Measurements from ENCODE around the gene ANKRD34A. TPM values are rescaled to one million over a fixed set of nuclear protein-coding genes. Genes with fewer than 3 reads are reported as not detected.

The ANKRD34A gene
- total RNA-seq, 3 donors from 2014 or later: 0.14 to 0.63 (median 0.41) TPM

DNA sequence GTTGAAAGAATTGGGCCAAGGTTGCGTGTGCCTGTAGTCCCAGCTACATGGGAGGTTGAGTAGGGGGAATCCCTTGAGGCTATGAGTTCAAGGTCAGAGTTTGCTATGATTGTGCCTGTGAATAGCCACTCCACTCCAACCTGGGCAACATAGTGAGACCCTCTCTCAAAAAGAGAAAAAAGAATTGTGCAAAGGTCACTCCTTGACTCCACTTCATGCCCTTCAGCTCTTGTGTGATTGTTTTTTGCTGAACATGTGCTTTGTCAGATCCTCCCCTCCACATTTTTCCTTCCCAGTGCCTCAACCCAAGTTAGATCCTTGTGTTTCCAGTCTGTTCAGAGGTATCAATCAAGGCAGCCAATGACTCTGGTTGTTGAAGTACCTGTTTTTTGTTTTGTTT is 23.6 kb upstream of the ANKRD34A start:
- DNase-seq (no peak), ATAC-seq (no peak)
- Histone ChIP-seq H3K9me3 (no peaks in the 10 kb centered on the region), H3K4me1 (ENCODE audit: low read depth) (peaks cover 38% of the 10 kb centered on the region), H3K36me3 (ENCODE audit: low read depth) (no peaks in the 10 kb centered on the region), H3K4me3 (no peak overlapping the region)
- intact Hi-C loops (cut with DNase I, micrococcal nuclease): no loop called here
- TF ChIP-seq, protein P1, sequence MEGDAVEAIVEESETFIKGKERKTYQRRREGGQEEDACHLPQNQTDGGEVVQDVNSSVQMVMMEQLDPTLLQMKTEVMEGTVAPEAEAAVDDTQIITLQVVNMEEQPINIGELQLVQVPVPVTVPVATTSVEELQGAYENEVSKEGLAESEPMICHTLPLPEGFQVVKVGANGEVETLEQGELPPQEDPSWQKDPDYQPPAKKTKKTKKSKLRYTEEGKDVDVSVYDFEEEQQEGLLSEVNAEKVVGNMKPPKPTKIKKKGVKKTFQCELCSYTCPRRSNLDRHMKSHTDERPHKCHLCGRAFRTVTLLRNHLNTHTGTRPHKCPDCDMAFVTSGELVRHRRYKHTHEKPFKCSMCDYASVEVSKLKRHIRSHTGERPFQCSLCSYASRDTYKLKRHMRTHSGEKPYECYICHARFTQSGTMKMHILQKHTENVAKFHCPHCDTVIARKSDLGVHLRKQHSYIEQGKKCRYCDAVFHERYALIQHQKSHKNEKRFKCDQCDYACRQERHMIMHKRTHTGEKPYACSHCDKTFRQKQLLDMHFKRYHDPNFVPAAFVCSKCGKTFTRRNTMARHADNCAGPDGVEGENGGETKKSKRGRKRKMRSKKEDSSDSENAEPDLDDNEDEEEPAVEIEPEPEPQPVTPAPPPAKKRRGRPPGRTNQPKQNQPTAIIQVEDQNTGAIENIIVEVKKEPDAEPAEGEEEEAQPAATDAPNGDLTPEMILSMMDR (IDR thresholded peaks at IDR 0.05): no peak

DNA sequence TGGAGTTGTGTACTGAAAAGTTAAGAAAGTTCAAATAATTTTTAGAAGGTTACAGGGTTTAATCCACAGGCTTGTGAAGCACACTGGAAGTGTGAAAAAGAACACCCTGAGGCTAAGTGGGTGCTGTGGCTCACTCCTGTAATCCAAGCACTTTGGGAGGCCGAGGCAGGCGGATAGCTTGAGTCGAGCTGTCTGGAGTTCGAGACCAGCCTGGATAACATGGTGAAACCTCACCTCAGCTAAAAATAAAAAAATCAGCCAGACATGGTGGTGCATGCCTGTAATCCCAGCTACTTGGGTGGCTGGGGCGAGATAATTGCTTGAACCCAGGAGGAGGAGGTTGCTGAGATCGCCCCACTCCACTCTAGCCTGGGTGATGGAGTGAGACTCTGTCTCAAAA is 22.2 kb upstream of the ANKRD34A start:
- DNase-seq (no peak), ATAC-seq (no peak)
- Histone ChIP-seq H3K36me3 (ENCODE audit: low read depth) (no peaks in the 10 kb centered on the region), H3K4me1 (ENCODE audit: low read depth) (peaks cover 43% of the 10 kb centered on the region), H3K4me3 (no peak overlapping the region), H3K9me3 (no peaks in the 10 kb centered on the region)
- TF ChIP-seq, protein P1 (IDR thresholded peaks at IDR 0.05): no peak
- intact Hi-C loops (cut with DNase I, micrococcal nuclease): no loop called here

DNA sequence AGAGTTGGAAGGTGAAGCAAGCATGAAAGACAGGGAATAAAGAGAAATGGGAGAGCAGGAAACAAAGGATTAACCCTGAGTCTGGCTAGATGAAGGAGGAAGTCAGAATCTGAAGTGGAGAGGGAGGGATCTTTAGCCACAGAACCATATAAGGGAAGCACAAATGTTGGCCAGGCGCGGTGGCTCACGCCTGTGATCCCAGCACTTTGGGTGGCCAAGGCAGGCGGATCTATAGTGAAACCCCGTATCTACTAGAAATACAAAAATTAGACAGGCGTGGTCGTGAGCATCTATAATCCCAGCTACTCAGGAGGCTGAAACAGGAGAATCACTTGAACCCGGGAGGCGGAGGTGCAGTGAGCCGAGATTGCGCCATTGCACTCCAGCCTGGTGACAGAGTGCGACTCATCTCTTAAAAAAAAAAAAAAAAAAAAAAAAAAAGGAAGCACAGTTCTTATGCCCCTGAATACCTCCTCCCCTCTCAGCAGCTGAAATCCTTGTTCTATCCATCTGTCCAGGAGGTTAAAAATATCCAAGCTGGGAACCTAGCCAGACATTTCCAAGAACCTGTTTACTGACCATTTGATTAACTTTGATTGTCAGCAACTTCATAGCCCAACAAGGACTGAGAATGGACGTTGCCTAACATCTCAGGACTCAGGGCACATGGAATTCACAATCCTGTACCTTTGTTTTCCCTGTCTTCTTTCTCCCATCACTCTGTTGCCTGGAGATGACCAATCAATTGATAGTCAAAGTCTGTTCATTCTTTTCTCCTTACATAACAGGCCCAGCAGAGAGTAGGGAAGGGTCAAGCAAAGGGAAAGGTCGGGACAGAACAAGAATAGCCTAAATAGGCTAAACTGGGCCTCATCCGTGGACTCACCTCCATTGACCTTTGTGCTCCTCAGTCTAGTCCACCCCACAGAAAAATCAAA is 21.4 kb upstream of the ANKRD34A start:
- TF ChIP-seq, protein P1 (IDR thresholded peaks at IDR 0.05): no peak
- peak in 2 of 3 donors; percentile 59 to 64 for DNase-seq
- H3K9me3 ChIP-seq: no peaks in the 10 kb centered on the region
- peaks cover 45% of the 10 kb centered on the region for H3K4me1 ChIP-seq (ENCODE audit: low read depth)
- intact Hi-C loops (cut with DNase I, micrococcal nuclease): no loop called here
- no peak overlapping the region for H3K4me3 ChIP-seq
- no peaks in the 10 kb centered on the region for H3K36me3 ChIP-seq (ENCODE audit: low read depth)
- ATAC-seq: peak; percentile 67

DNA sequence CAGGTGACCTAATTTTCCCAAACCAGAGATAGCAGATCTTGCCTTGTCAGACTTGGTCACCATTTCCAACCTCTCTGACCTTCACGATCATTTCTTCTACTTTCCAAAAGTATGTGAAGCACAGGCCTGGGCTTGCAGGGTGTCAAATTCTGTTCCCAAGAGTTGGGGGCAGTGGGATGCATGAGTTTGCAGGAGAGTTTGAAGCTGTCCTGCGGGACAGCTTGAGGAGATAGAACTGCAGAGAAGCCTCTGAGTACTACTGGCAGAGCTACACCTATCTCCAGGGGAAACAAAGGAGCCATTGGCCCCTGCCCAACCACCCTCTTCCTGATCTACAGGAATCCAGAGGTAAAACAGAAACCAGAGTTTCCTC is 20.7 kb upstream of the ANKRD34A start:
- intact Hi-C loops (cut with DNase I, micrococcal nuclease): no loop called here
- TF ChIP-seq, protein P1 (IDR thresholded peaks at IDR 0.05): no peak
- no peak for ATAC-seq
- H3K9me3 ChIP-seq: no peaks in the 10 kb centered on the region
- no peak for DNase-seq
- no peaks in the 10 kb centered on the region for H3K36me3 ChIP-seq (ENCODE audit: low read depth)
- H3K4me1 ChIP-seq (ENCODE audit: low read depth): peaks cover 51% of the 10 kb centered on the region
- no peak overlapping the region for H3K4me3 ChIP-seq

- DNase-seq: peak in 1 of 3 donors; percentile 45
Observed at GRCh38 chr1:145983960-145984830, 19.8 kb upstream of the ANKRD34A start.

More at GRCh38 chr1:145983960-145984830, 19.8 kb upstream of the ANKRD34A start:
- peaks cover 59% of the 10 kb centered on the region for H3K4me1 ChIP-seq (ENCODE audit: low read depth)
- intact Hi-C loops (cut with DNase I, micrococcal nuclease): no loop called here
- no peaks in the 10 kb centered on the region for H3K36me3 ChIP-seq (ENCODE audit: low read depth)
- H3K4me3 ChIP-seq: no peak overlapping the region
- no peaks in the 10 kb centered on the region for H3K9me3 ChIP-seq
- no peak for ATAC-seq
- TF ChIP-seq, protein P1 (IDR thresholded peaks at IDR 0.05): no peak
